GM12864 (cell line): Measurements from ENCODE around the gene DCTN2.

Experiments
- DNase-seq: peaks from one replicate; pipeline ENCODE4 v3.0.0-alpha.2; 2011; ENCODE audit warnings: low read depth
- H3K4me3 ChIP-seq: 2 replicates; pipeline ENCODE4 v1.5.1; 2011; ENCODE audit warnings: mild to moderate bottlenecking, low read depth, low read length, control low read depth
- CTCF ChIP-seq: IDR thresholded peaks from 2 replicates; pipeline ENCODE4 v1.5.1; 2011; ENCODE audit warnings: low read depth, mild to moderate bottlenecking, moderate library complexity, low read length, control low read depth, inconsistent platforms; ENCODE audit errors: missing control alignments

DCTN2 gene

GRCh38 chr12:57581802-57582201 is 34.8 kb upstream of the DCTN2 start:
- TF ChIP-seq CTCF: no peak
- no peak for DNase-seq
- no peak overlapping the region for H3K4me3 ChIP-seq

- H3K4me3 ChIP-seq: no peak overlapping the region
- TF ChIP-seq CTCF: no peak
Measured at GRCh38 chr12:57580466-57580795, 33.4 kb upstream of the DCTN2 start.

GRCh38 chr12:57579677-57580465 is 32.9 kb upstream of the DCTN2 start:
- no peak for TF ChIP-seq CTCF
- no peak for DNase-seq
- H3K4me3 ChIP-seq: no peak overlapping the region

More at GRCh38 chr12:57580466-57580795, 33.4 kb upstream of the DCTN2 start:
- no peak for DNase-seq

- DNase-seq: no peak
- H3K4me3 ChIP-seq: no peak overlapping the region
- TF ChIP-seq CTCF: no peak
Measured at GRCh38 chr12:57579011-57579410, 32.0 kb upstream of the DCTN2 start.

- no peak overlapping the region for H3K4me3 ChIP-seq
- no peak for DNase-seq
- TF ChIP-seq CTCF: no peak
Measured at GRCh38 chr12:57577981-57578758, 31.2 kb upstream of the DCTN2 start.

GRCh38 chr12:57576613-57577160 is 29.7 kb upstream of the DCTN2 start:
- no peak overlapping the region for H3K4me3 ChIP-seq

More at GRCh38 chr12:57576613-57577160, 29.7 kb upstream of the DCTN2 start:
- no peak for DNase-seq
- TF ChIP-seq CTCF: no peak
